Subcutaneous adipose tissue (tissue), 4 donors: ENCODE results near the gene DAAM2. TPM values are rescaled to one million over a fixed set of nuclear protein-coding genes. Genes with fewer than 3 reads are reported as not detected.

Experiments
- total RNA-seq, 4 donors: library from RNA; depleted of rRNA; stranded (reverse); fragments of >200 nt; gene quantifications; one replicate each; pipeline ENCODE4 v1.1.0, GENCODE V29; 2016
- TF ChIP-seq, protein P1 (sequence below): fragments of 450-650 bp; IDR thresholded peaks from one replicate; pipeline ENCODE4 v1.5.1; 2016; ENCODE audit warnings: low read depth, mild to moderate bottlenecking, control low read depth, antibody characterized with exemption, moderate library complexity

Gene DAAM2
- total RNA-seq, 4 donors from 2014 or later: 36.7 to 125 (median 53.2) TPM

DNA sequence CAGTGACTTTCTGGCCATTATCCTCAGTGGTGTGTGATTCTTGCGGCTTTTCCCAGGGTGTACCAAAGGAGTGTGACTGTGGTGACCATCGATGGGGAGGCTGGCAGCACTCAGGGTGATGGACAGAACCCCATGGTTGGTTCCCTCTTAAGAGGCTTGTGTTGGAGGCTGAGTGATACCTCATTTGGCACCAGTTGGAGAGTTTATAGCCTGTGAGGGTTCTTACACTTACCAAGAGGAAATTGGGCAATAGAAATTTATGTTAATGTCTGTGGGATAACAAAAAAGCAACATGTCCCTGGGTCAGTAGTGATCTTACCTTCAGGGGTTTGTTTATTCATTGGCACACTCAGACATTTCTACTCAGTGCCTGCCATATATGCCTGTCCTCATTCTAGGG is 37.2 kb downstream of the DAAM2 start:
- TF ChIP-seq, protein P1, sequence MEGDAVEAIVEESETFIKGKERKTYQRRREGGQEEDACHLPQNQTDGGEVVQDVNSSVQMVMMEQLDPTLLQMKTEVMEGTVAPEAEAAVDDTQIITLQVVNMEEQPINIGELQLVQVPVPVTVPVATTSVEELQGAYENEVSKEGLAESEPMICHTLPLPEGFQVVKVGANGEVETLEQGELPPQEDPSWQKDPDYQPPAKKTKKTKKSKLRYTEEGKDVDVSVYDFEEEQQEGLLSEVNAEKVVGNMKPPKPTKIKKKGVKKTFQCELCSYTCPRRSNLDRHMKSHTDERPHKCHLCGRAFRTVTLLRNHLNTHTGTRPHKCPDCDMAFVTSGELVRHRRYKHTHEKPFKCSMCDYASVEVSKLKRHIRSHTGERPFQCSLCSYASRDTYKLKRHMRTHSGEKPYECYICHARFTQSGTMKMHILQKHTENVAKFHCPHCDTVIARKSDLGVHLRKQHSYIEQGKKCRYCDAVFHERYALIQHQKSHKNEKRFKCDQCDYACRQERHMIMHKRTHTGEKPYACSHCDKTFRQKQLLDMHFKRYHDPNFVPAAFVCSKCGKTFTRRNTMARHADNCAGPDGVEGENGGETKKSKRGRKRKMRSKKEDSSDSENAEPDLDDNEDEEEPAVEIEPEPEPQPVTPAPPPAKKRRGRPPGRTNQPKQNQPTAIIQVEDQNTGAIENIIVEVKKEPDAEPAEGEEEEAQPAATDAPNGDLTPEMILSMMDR: no peak

- TF ChIP-seq, protein P1: no peak
Observed at GRCh38 chr6:39830444-39830843, 38.3 kb downstream of the DAAM2 start.

- TF ChIP-seq, protein P1: no peak
Observed at GRCh38 chr6:39831701-39832100, 39.5 kb downstream of the DAAM2 start.

GRCh38 chr6:39834278-39834677 is 42.1 kb downstream of the DAAM2 start:
- TF ChIP-seq, protein P1: no peak

- TF ChIP-seq, protein P1: no peak
Observed at GRCh38 chr6:39834866-39835265, 42.7 kb downstream of the DAAM2 start.

DNA sequence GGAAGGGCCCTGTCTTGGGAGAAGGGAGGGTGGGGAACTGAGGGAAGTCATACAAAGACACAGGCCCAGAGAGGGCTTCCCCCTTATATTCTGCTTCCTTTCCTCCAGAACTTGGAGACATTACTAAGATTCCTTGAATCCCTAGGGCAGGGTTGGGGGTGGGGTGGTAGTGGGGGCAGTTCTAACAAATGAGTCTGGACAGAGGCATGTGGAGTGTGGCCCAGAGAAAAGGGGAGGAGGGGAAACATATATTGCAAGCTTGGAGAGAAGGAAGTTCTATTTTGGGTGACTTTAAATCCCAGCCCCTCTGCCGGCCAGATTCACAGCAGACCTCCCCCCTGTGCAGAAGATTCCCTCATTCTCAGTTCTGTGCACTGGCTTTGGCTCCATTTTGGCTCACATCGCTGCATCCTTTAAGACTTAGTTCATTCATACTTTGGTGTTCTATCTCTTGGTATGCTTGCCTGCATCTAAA is 43.7 kb downstream of the DAAM2 start:
- TF ChIP-seq, protein P1: no peak

DNA sequence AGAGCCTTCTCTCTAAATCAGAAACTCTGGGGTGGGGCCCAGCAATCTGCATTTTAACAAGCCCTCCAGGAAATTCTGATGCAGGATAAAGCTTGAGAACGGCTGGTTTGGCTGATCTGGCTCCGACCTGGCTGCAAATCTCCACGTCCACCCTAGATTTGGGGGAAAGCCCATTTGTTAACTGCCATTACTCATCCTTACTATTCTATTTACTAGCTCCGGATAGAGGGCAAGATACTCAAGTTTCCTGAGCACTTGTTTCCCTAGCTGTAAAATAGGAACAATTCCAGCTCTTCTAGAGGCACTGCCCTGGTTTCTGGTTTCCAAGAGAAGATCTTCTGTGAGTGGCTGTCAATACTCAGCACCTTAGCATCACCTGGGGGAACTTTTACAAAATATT is 44.4 kb downstream of the DAAM2 start:
- TF ChIP-seq, protein P1: no peak
